Globus pallidus (tissue), 1 donor: Measurements from ENCODE around the gene ERBB4.
A peak's percentile ranks its signal among the peaks of the same experiment; 100 is the strongest.
"Not testable (repeated sequence)": the region's sequence is repeated elsewhere in the genome, so short reads cannot be mapped to it uniquely, and the experiment has no call there.

ENCODE experiments used
- DNase-seq: peaks from one replicate; pipeline ENCODE4 v3.0.0-alpha.2; 2015; ENCODE audit warnings: low spot score

The ERBB4 gene

DNA sequence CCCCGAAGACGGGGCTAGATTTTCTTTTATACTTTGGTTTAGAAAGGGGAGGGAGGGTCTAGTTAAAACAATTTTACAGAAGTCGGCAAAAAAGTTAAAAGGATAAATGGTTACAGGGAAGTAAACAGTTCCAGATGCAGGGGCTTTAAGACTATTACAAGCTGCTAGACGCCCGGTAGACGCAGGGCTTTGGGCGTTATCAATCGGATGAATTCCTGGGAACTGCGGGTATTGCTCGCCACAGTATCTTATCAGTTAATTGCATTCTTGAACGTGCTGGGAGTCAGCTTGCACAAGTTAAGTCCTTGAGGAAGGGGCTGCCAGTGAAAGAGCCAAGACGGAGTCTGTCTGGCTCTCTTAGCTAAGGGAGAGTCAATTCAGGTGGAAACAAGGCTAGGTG is 946.6 kb downstream of the ERBB4 start:
- not testable (repeated sequence) for DNase-seq

DNA sequence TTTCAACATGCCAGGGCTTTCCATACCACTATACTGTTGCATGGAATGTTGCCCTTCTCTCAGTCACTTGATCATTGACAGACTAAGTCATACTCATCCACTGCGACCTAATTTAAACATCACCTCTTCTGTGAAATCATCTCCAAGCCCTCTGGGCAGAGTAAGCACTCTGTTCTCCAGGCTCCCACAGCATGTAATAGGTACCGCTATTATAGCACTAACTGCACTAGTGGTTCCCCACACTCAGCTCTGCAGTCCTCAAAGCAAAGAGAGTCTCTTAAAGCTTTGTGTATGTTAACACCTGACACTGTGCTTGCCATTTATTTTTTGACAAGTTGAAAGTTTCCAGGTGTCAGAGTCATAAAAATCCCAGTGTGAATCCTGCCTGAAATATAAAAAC is 947.2 kb downstream of the ERBB4 start:
- no peak for DNase-seq

DNA sequence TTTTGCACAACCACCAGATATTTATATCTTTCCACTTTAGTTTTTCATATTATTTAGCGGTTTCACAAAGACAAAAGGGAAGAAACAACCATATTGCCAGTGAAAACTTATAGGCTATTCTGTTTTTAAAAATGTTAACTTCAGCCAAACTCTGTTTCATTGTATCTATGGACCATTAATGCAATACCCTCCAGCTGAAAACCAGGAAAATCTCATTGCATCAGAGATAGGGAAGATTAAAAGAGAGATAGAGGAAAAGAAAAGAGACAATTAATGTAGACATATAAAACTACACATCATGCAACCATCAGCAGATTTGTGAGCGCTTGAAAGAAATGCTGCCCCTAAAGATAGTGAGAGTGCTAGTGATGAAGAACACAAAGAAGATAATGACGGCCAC is 970.2 kb downstream of the ERBB4 start:
- DNase-seq: no peak

DNA sequence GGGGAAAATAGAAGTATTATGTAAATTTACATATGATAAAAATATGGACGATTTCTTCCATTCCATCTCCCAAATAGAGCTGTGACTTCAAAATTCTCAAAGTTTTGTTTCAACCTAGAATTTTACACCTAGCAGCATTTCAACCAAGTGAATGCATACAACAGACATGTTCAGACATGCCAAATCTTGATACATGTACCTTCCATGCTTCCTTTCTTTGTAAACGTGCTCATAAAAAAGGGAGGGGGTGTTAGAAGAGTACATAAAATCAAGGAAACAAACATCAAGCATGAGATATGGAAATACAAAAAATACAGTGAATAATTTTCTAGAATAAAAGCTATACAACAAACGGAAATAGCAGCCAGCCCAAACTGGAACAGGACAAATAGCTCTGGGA is 974.2 kb downstream of the ERBB4 start:
- DNase-seq: no peak

DNA sequence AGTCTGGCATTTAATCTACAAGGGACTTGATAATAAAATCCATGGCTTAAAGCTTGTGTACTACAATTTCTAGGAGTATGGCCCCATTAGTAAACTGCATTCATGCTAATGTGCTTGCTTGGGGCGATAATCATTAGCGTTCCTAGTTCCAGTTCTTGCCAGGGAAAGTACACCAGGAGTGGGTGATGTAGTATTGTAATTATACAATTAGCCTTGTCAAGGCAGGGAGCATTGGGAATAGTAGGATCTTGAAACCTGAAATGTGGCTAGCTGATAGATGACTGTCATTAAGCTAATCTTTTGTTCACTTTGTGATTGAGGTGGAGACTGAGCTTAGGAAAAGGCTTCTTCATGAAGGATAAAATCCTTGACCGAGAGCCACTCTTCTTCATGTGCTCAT is 993.0 kb downstream of the ERBB4 start:
- DNase-seq: no peak

DNA sequence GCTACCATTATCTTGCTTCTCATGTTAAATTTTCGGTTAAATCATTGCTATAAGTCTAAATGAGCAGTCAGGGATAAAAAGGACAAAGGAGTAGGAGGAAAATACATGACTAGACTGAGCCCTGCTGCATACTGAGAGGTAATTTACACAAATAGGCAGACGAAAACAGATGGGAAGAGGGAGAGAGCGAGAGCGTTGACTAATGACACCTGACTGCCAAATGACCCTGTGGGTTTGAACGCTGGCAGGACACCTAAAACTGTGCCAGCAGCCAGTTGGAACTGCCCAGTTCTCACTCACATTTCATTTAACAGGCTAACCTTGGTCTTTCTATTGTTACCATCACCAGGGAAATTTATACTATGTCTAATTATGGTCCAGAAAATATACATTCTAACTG is 1004.0 kb downstream of the ERBB4 start:
- peak; percentile 24 for DNase-seq

DNA sequence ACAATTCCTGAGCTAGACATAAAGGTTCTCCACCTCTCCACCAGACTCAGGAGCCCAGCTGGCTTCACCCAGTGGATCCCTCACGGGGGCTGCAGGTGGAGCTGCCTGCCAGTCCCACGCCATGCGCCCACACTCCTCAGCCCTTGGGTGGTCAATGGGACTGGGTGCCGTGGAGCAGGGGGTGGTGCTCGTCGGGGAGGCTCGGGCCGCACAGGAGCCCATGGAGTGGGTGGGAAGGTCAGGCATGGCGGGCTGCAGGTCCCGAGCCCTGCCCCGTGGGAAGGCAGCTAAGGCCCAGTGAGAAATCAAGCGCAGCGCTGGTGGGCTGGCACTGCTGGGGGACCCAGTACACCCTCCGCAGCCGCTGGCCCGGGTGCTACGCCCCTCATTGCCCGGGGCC is 1014.4 kb downstream of the ERBB4 start:
- not testable (repeated sequence) for DNase-seq

DNA sequence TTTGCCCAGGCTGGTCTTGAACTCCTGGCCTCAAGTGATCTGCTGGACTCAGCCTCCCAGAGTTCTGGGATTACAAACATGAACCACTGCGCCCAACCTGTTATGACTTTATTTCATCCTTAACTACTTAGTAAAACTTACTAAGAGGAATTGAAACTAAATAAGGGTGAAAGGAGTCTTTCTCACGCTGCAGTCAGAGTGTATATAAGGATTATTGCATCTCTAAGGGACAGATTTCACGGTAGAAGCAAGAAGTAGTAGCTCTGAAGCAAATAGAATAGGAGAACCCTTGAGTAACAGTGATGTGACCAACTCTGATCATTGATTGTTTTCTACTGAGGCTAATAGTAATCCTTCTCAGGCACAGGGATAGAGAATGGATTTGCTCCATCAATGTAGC is 1022.1 kb downstream of the ERBB4 start:
- DNase-seq: no peak

DNA sequence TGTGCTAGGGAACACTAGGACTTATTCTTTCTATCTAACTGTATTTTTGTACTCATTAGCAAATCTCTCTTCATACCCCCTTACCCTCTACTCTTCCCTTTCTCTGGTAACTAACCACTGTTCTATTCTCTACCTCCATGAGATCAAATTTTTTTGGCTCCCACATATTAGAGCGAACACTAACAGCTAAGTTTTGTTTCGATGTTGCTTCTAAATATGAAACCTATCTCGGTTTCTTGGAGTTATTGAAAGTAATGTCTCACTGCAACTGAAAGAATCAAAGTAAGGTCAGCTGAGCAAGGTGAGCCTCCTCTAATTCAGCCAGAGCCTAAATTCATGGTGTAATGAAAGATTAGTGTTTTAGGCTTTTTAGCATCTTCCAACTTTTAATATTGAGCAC is 1024.6 kb downstream of the ERBB4 start:
- DNase-seq: no peak

DNA sequence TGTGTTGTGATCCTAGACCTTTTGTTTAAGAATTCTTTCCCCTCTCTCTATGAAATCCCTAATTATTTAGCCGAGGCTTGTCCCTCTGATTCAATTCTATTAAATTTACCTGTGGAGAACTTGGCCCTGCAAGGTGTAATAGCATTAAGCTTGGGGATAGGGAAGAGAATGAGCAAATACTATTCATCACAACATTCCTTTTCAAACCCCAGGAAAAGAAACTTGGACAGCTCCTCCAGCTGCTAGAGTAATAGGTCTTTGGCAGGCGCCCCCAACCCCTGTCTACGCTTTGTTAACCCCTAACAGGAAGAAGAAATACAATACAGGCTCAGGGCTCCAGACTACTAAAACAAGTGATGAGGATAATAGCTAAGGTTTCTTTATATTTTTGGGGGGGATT is 1025.2 kb downstream of the ERBB4 start:
- no peak for DNase-seq

DNA sequence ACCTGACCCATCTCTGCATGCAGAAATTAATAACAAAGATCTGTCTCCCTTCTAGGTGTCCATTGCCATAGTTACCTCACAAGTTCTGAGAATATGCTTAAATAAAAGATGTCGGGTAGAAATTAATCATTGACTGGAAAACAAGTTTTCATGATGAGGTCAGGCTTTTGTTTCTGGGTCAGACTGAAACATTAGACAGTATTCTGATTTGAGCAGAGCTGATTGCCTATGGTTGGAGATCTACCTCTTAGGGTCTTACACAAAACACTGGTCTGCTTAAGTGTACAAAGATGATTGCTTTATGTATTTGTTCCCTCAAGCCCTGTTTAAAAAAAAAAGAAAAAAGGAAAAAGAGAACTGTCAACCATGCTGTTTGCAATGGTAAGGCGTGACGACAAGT is 1025.8 kb downstream of the ERBB4 start:
- no peak for DNase-seq

DNA sequence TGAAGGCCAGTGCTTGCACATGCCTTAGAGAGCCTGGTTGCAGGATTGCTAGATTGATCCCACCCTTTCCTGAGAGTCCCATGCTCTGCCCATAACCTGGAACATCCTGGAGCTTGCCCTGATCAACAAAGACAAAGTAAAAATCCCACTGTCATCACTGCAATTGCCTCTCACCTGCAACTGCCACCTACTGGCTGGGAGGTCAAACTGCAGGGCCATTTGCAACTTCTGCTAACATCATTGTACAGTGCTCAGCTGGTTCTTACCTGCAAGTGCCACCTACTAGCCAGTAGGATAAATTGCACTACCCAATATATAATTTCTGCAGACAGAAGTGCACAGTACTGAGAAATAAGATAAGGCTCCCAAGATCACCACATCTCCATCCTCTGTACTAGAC is 1034.7 kb downstream of the ERBB4 start:
- no peak for DNase-seq

DNA sequence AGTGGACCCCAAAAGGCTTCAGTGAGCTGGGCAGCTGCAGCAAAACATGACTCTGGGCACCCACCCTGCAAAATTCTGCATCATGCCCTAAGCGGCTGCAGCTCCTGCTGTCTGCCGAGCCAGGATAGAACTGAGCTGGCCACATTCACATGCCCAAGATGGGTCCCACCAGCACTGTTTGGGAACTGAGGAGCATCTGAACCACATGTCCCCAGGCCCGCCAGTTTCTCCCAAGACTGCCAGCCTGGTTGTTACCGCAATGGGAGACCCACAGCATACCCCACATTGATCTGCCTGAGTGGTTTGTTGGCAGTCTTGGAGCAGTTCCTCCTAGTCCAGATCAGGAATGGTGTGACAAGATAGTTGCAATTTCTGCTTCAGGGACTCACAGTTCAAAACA is 1035.4 kb downstream of the ERBB4 start:
- DNase-seq: no peak

DNA sequence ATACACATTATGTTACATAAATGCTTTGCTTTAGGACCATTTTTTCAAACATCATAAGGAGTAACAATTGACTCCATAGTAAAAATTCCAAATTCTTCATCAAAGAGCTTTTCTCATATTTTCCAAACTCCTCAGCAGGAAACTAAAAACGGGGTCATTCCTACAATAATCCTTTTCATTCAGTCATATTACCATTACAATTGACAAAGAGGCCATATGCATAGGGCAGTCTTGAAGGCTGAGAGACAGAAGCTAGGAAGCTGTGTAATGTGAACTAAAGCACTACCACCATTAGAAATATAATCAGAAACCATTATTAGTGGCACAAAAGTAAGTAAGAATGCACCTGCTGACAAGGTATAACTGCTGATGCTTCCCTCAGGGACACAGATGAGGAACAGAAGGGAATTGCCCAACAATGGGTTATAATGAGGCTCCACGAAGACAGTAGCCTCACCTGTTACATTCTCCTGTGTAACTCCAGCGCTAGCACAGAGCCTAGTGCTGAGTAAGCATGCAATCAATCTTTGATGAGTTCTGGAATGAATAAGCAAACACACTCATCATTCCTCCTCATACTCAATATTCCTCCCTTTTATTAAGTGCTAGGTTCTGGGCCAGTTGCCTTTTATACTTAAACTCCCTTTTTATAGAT is 1039.9 kb downstream of the ERBB4 start:
- DNase-seq: no peak

DNA sequence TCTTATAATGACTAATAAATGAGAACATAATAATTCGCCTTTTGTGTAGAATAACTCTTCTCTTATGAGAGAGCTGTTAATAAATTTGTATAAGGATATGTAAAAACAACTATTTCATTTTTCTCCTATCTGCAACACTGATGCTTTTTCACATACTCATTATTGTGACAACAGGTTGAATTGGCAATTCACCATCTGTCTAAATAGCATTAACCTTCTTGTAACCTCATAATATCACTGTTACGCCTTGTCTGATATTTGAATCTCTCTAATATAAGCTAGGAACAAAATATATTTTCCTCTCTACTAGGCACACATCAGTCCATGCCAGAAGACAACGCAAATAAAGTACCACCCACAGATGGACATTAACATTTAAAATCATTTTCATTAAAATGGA is 1043.3 kb downstream of the ERBB4 start:
- DNase-seq: no peak

DNA sequence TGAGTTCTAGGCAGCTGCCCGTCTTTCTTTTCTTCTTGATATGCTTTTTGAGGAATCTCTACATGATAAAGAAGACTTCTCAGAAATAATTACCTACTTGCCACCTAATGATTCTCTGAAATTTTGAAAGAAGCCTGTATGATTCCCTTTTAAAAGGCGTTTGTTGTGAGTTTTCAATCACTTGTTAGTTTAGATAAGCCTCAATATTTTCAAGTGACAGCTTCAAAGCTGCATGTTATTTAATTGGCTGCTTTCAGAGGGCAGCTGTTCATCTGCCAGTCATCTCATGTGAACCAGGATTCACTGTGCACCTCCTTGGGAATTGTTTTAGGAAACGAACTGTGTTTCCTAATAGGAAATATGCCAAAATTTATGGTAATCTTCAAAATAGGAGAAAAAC is 1044.1 kb downstream of the ERBB4 start:
- DNase-seq: no peak

DNA sequence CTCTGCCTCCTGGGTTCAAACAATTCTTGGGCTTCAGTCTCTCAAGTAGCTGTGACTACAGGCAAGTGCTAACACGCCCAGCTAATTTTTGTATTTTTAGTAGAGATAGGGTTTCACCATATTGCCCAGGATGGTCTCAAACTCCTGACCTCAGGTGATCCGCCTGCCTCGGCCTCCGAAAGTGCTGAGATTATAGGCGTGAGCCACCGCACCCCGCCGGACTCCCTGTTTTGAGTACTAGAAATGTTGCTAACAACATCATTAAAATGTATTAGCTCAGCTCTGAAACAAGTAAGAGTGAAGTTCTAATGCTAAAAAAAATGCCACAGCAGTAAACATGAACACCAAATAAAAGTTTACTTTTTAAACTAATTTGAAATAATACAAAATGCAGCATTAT is 1044.5 kb downstream of the ERBB4 start:
- DNase-seq: no peak

DNA sequence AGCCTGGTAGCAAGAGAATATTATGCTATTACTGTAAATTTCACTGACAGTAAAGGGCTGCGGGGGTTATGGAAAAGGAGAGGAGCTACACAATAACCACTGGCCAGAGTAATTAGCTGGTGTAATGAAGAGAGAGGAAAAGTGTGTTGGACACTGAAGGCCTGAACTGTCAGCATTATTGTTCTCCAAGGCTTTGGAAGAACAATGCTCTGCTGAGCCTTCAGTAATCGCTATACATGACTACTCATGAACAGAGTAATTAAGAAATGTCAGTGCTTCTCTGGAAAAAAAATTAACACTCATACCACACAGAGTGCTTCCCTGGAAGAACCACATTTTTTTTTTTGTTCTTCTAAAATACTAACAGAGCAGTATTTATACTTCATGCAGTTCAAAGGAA is 1050.9 kb downstream of the ERBB4 start:
- peak; percentile 17 for DNase-seq

DNA sequence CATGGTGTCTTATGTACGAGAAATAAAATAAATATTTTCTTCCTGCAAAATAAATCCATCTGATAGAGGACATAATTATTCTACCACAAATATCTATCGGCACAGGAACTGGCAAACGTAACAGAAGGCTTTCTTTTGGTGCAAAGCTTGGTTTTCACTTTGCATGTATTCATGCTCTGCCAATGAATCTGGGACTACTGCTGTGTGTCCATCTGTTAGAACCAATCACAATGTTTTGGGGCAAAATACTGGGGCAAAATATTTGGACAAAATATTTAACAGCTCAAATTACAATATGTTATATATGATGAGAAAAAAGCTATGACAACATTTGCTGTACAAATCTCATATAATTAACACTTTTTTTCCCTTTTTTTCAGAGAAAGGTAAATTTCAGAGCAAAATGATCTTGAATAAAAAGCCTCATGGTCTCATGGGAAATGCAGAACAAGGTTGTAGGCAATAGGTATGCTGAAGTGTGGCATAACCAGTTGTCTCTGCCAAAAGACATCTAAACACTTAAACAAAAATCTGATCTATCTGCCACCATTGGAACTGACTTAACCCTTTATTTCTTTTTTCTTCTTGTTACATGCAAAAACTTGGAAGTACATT is 1059.0 kb downstream of the ERBB4 start:
- no peak for DNase-seq

DNA sequence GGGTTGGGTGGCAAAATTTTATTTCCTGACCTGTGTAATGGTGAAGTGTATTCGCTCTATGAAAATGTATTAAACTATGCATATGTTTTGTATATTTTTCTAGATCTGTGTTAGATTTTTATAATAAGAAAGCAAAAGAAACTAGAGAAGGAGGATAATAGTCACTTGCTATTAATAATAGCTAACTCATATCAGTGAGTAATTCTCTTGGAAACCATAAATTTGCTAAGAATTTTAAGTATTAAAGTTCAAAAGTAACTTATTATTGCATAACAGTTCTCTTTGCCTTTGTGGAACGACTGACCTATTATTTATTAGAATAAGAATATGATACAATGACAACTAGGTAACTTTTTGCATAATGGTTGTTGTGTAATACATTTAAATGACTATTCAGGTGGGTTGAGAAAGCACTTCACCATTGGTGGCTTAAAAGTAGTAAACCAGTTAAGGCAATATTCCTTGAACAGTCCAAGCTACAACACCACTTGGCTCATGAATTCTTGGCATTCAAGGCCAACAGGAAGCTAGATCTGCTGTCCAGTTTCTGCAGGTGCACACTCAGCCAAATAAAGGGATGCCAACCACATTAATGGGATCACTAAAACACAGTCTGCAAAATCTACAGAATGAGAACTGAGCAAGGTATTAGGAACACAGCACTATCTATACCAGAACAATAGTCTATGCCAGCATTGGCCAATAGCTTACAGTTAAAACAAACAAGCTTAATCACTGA is 1060.9 kb downstream of the ERBB4 start:
- no peak for DNase-seq

DNA sequence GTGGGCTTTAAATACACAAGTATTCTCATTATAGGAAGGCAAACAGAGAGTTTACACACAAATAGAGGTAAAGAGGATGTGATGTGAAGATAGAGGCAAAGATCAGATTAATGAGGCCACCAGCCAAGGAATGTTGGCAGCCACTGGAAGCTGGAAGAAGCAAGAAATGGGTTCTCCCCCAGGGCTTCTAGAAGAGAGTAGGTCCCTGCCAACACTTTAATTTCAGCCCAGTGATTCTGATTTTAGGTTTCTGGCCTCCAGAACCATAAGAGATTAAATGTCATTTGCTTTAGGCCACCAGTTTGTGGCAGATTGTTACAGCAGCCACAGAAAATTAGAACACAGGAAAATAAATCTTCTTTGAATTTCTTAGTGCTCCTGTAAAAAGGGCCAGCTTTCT is 1065.5 kb downstream of the ERBB4 start:
- DNase-seq: no peak

DNA sequence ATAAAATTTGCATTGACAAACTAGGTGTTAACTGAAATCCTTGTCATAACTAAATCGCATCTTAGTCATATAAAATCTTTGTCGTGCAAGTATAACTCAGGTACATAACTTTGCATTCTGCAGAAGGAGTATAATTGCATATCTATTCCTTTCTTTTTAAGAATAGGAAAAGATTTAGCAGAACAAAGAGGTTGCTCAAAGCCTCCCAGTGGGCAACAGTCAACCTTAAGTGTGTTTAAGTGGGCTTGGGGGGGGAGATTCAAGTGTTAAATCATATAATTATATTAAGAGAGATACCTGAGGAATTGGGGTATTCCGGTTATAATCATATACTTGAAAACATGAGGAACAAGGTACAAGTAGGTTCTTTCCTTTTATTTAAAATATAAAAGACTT is 1068.9 kb downstream of the ERBB4 start:
- DNase-seq: no peak

DNA sequence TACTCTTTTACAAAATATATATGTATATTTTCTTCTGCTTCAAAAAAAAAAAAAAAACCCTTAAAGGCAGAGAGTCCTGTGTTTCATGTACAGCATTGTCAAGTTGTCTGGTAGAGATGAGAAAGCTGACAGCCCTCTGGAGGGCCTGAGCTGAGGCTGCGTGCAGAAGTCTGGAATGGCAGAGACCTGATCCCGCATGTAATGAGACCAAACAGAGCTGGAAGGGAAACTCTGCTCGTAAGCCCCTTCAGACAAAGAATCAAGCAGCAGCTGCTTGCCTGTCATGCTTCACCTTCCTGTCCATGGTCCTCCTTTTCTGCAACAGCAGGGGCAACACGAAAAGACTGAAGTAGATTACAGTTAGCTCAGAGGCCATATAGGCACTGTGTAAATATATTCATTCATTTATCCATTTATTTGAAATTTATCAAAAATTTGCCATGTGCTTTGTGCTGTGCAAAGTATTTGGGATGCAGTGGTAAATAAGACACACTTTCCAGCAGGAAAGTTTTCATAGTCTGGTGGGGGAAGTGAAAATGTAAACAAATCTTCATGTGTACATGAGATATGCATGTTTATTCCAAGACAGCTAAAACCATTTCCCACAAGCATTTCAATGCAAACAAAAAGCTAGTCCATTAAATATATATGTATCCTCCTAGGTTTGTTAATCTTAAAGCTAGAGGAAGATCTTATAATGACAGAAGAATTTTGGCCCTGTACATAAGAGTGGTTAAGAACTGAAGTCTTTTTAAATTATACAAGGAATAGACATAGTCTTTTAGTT is 1069.5 kb downstream of the ERBB4 start:
- DNase-seq: no peak
